SK-N-SH treated with all-trans-retinoic acid at 6 μM for 48 hours (cell line): ENCODE results near the gene PACS1.

Experiments
- ATAC-seq: fragments of 200-7000 bp; cut with Tn5 transposase; 3 replicates; pipeline ENCODE4 v1.9.1; 2020; ENCODE audit warnings: mild to moderate bottlenecking, moderate library complexity
- ARNTL ChIP-seq: fragments of 450-650 bp; formaldehyde crosslinking; IDR thresholded peaks from 2 replicates; pipeline ENCODE4 v1.5.0; 2020; ENCODE audit warnings: low read depth, mild to moderate bottlenecking, moderate library complexity, borderline replicate concordance
- BACH2 ChIP-seq: fragments of 250-450 bp; sonication (Bioruptor Pico); IDR thresholded peaks from 2 replicates; pipeline ENCODE4 v1.9.0; 2021; ENCODE audit warnings: mild to moderate bottlenecking, borderline replicate concordance
- CREB5 ChIP-seq: fragments of 250-450 bp; sonication (Bioruptor Pico); IDR thresholded peaks from 2 replicates; pipeline ENCODE4 v1.5.1; 2020; ENCODE audit warnings: low read depth, mild to moderate bottlenecking, moderate library complexity
- CSDC2 ChIP-seq: fragments of 250-450 bp; sonication (Bioruptor Pico); IDR thresholded peaks from 2 replicates; pipeline ENCODE4 v1.5.0; 2020; ENCODE audit warnings: mild to moderate bottlenecking, moderate library complexity
- ESRRG ChIP-seq: fragments of 250-450 bp; sonication (Bioruptor Pico); IDR thresholded peaks from 2 replicates; pipeline ENCODE4 v1.6.1; 2021; ENCODE audit warnings: mild to moderate bottlenecking
- GLIS3 ChIP-seq: fragments of 250-450 bp; sonication (Bioruptor Pico); IDR thresholded peaks from 2 replicates; pipeline ENCODE4 v1.5.0; 2020; ENCODE audit warnings: mild to moderate bottlenecking, moderate library complexity
- ISL1 ChIP-seq: fragments of 250-450 bp; sonication (Bioruptor Pico); IDR thresholded peaks from 2 replicates; pipeline ENCODE4 v2.1.2; 2022; ENCODE audit warnings: mild to moderate bottlenecking, moderate library complexity
- POU6F1 ChIP-seq: fragments of 250-450 bp; sonication (Bioruptor Pico); IDR thresholded peaks from 2 replicates; pipeline ENCODE4 v1.8.0; 2021; ENCODE audit warnings: low read depth, mild to moderate bottlenecking, moderate library complexity, borderline replicate concordance
- PPARA ChIP-seq: fragments of 250-450 bp; sonication (Bioruptor Pico); IDR thresholded peaks from 2 replicates; pipeline ENCODE4 v1.5.0; 2020; ENCODE audit warnings: mild to moderate bottlenecking, borderline replicate concordance
- RARB ChIP-seq: fragments of 250-450 bp; sonication (Bioruptor Pico); IDR thresholded peaks from 2 replicates; pipeline ENCODE4 v1.8.0; 2021; ENCODE audit warnings: mild to moderate bottlenecking, moderate library complexity
- SNAI2 ChIP-seq: fragments of 250-450 bp; sonication (Bioruptor Pico); IDR thresholded peaks from 2 replicates; pipeline ENCODE4 v1.5.0; 2020; ENCODE audit warnings: mild to moderate bottlenecking, moderate library complexity
- TCF4 ChIP-seq: fragments of 250-450 bp; sonication (Bioruptor Pico); IDR thresholded peaks from 2 replicates; pipeline ENCODE4 v1.8.0; 2021; ENCODE audit warnings: mild to moderate bottlenecking, moderate library complexity, borderline replicate concordance
- TOX ChIP-seq: fragments of 250-450 bp; sonication (Bioruptor Pico); IDR thresholded peaks from 2 replicates; pipeline ENCODE4 v1.8.0; 2021; ENCODE audit warnings: mild to moderate bottlenecking, moderate library complexity, borderline replicate concordance
- TSHZ2 ChIP-seq: fragments of 250-450 bp; sonication (Bioruptor Pico); IDR thresholded peaks from 2 replicates; pipeline ENCODE4 v1.5.0; 2020; ENCODE audit warnings: mild to moderate bottlenecking, moderate library complexity
- ZFP3 ChIP-seq: fragments of 250-450 bp; sonication (Bioruptor Pico); IDR thresholded peaks from 2 replicates; pipeline ENCODE4 v1.5.0; 2020; ENCODE audit warnings: mild to moderate bottlenecking, moderate library complexity
- ZNF70 ChIP-seq: fragments of 450-650 bp; formaldehyde crosslinking; IDR thresholded peaks from 2 replicates; pipeline ENCODE4 v1.5.0; 2020; ENCODE audit warnings: mild to moderate bottlenecking, moderate library complexity
- ZNF8 ChIP-seq: fragments of 450-650 bp; formaldehyde crosslinking; IDR thresholded peaks from 2 replicates; pipeline ENCODE4 v1.5.0; 2020; ENCODE audit warnings: mild to moderate bottlenecking, moderate library complexity
- TF ChIP-seq, protein P1 (sequence below): fragments of 250-450 bp; sonication (Bioruptor Pico); IDR thresholded peaks from 2 replicates; pipeline ENCODE4 v1.8.0; 2020; ENCODE audit warnings: mild to moderate bottlenecking, moderate library complexity, borderline replicate concordance
- TF ChIP-seq, protein P2 (sequence below): fragments of 250-450 bp; sonication (Bioruptor Pico); IDR thresholded peaks from 2 replicates; pipeline ENCODE4 v1.5.1; 2021; ENCODE audit warnings: mild to moderate bottlenecking, moderate library complexity

Gene PACS1

DNA sequence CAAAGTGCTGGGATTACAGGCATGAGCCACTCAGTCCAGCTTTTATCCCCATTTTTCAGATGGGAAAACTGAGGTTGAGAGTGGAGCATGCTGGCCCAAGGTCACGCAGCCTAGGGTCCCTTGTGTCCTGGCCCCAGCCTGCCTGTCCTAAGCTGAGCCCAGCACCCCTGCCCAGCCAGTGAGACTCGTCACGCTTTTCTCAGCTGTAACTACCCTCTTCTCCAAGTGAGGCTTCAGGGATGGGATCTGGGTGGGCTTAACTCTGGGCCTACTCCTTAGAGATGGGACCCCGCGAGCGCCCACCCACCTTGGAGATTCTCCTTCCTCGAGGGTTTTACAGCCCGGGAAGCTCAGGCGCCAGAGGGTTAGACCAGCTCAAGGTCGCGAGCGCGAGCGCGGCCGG is 221.2 kb downstream of the PACS1 start:
- TF ChIP-seq POU6F1 (CRISPR knock-in tag) (no peak), TCF4 (CRISPR knock-in tag) (no peak), GLIS3 (CRISPR knock-in tag) (no peak)
- no peak for ATAC-seq

GRCh38 chr11:66291706-66292542 is 221.9 kb downstream of the PACS1 start, which contains the start of gene TMEM151A:
TSS of gene TMEM151A (plus strand) at chr11:66291894. CDS start at chr11:66292014, 120 bp downstream.
- ATAC-seq: no peak

More at GRCh38 chr11:66291706-66292542, 221.9 kb downstream of the PACS1 start, which contains the start of gene TMEM151A:
- TF ChIP-seq ISL1 (CRISPR knock-in tag): no peak
- TF ChIP-seq TCF4 (CRISPR knock-in tag): no peak
- no peak for TF ChIP-seq ZNF70 (CRISPR knock-in tag)
- TF ChIP-seq, protein P1, sequence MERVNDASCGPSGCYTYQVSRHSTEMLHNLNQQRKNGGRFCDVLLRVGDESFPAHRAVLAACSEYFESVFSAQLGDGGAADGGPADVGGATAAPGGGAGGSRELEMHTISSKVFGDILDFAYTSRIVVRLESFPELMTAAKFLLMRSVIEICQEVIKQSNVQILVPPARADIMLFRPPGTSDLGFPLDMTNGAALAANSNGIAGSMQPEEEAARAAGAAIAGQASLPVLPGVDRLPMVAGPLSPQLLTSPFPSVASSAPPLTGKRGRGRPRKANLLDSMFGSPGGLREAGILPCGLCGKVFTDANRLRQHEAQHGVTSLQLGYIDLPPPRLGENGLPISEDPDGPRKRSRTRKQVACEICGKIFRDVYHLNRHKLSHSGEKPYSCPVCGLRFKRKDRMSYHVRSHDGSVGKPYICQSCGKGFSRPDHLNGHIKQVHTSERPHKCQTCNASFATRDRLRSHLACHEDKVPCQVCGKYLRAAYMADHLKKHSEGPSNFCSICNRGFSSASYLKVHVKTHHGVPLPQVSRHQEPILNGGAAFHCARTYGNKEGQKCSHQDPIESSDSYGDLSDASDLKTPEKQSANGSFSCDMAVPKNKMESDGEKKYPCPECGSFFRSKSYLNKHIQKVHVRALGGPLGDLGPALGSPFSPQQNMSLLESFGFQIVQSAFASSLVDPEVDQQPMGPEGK (CRISPR knock-in tag): no peak
- TF ChIP-seq TOX (CRISPR knock-in tag): no peak
- TF ChIP-seq PPARA: no peak
- TF ChIP-seq ARNTL: no peak
- TF ChIP-seq TSHZ2 (CRISPR knock-in tag): no peak
- TF ChIP-seq SNAI2 (CRISPR knock-in tag): no peak
- TF ChIP-seq RARB (CRISPR knock-in tag): no peak
- TF ChIP-seq BACH2 (CRISPR knock-in tag): no peak
- no peak for TF ChIP-seq ZNF8 (CRISPR knock-in tag)
- TF ChIP-seq POU6F1 (CRISPR knock-in tag): no peak
- no peak for TF ChIP-seq GLIS3 (CRISPR knock-in tag)
- no peak for TF ChIP-seq ESRRG (CRISPR knock-in tag)
- TF ChIP-seq CREB5 (CRISPR knock-in tag): no peak
- TF ChIP-seq ZFP3 (CRISPR knock-in tag): no peak
- TF ChIP-seq CSDC2: no peak
- TF ChIP-seq, protein P2, sequence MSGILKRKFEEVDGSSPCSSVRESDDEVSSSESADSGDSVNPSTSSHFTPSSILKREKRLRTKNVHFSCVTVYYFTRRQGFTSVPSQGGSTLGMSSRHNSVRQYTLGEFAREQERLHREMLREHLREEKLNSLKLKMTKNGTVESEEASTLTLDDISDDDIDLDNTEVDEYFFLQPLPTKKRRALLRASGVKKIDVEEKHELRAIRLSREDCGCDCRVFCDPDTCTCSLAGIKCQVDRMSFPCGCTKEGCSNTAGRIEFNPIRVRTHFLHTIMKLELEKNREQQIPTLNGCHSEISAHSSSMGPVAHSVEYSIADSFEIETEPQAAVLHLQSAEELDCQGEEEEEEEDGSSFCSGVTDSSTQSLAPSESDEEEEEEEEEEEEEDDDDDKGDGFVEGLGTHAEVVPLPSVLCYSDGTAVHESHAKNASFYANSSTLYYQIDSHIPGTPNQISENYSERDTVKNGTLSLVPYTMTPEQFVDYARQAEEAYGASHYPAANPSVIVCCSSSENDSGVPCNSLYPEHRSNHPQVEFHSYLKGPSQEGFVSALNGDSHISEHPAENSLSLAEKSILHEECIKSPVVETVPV: no peak
